Activated naive CD4-positive, alpha-beta T cell treated with anti-CD3 and anti-CD28 coated beads for 36 hours (primary cell): Measurements from ENCODE around the gene NPHP4. TPM values are rescaled to one million over a fixed set of nuclear protein-coding genes. Genes with fewer than 3 reads are reported as not detected.
"Not testable (repeated sequence)": the region's sequence is repeated elsewhere in the genome, so short reads cannot be mapped to it uniquely, and the experiment has no call there.

ENCODE experiments used
- CTCF ChIA-PET: fragments of 350-600 bp; sonication (Branson Sonifier 250); formaldehyde crosslinking; loops from one replicate; lab custom pipeline; 2021; ENCODE audit warnings: antibody characterized with exemption; lab: Charles Lee
- DNase-seq: peaks from one replicate; pipeline ENCODE4 v3.0.0-alpha.2; 2020
- H3K27ac Mint-ChIP-seq: one replicate; pipeline ENCODE4 v1.8.0; 2021; ENCODE audit warnings: mild to moderate bottlenecking, mixed read lengths
- H3K27me3 Mint-ChIP-seq: one replicate; pipeline ENCODE4 v1.8.0; 2021; ENCODE audit warnings: low read depth, mixed read lengths
- H3K36me3 Mint-ChIP-seq: one replicate; pipeline ENCODE4 v1.8.0; 2021; ENCODE audit warnings: low read depth, mixed read lengths
- H3K4me1 Mint-ChIP-seq: one replicate; pipeline ENCODE4 v1.8.0; 2021; ENCODE audit warnings: low read depth, mixed read lengths
- H3K4me3 Mint-ChIP-seq: one replicate; pipeline ENCODE4 v1.8.0; 2021; ENCODE audit warnings: mild to moderate bottlenecking, moderate library complexity, mixed read lengths
- H3K9me3 Mint-ChIP-seq: one replicate; pipeline ENCODE4 v1.8.0; 2021; ENCODE audit warnings: mixed read lengths
- intact Hi-C: fragments of 100-400 bp; cut with micrococcal nuclease; formaldehyde crosslinking; loops from one replicate; pipeline ENCODE4 v1.15.1; 2023
- total RNA-seq, 2 experiments: library from RNA; stranded (reverse); gene quantifications; one replicate each; pipeline ENCODE4 v1.2.3, GENCODE V29; 2021

The NPHP4 gene
- total RNA-seq, 2 experiments from 2014 or later: 10.7 to 11.2 TPM

- no peak overlapping the region for H3K27ac Mint-ChIP-seq
- H3K36me3 Mint-ChIP-seq: no peaks in the 10 kb centered on the region
- no peaks in the 10 kb centered on the region for H3K4me1 Mint-ChIP-seq
- intact Hi-C loops: no loop called here
- H3K4me3 Mint-ChIP-seq: no peak overlapping the region
- H3K27me3 Mint-ChIP-seq: no peaks in the 10 kb centered on the region
- CTCF ChIA-PET: no interaction called here
- H3K9me3 Mint-ChIP-seq: peaks cover under 1% of the 10 kb centered on the region
- no peak for DNase-seq
Observed at GRCh38 chr1:5863238-5863637, 129.0 kb downstream of the NPHP4 start.

GRCh38 chr1:5861871-5862825 lies 130.1 kb downstream of the NPHP4 start:
- intact Hi-C loops: no loop called here
- DNase-seq: no peak
- H3K27ac Mint-ChIP-seq: no peak overlapping the region
- no peaks in the 10 kb centered on the region for H3K36me3 Mint-ChIP-seq
- no peak overlapping the region for H3K4me3 Mint-ChIP-seq
- CTCF ChIA-PET: interaction anchor here (0.6 kb wide), 1 partner anchor 56 kb away, joined by 3 read pairs; no protein-coding TSS in a partner anchor
- no peaks in the 10 kb centered on the region for H3K9me3 Mint-ChIP-seq
- H3K4me1 Mint-ChIP-seq: no peaks in the 10 kb centered on the region
- H3K27me3 Mint-ChIP-seq: no peaks in the 10 kb centered on the region

GRCh38 chr1:5860277-5860676 lies 131.9 kb downstream of the NPHP4 start:
- DNase-seq: no peak
- Mint-ChIP-seq H3K36me3 (no peaks in the 10 kb centered on the region), H3K27me3 (no peaks in the 10 kb centered on the region), H3K4me1 (no peaks in the 10 kb centered on the region), H3K9me3 (no peaks in the 10 kb centered on the region), H3K4me3 (no peak overlapping the region), H3K27ac (no peak overlapping the region)
- CTCF ChIA-PET: no interaction called here
- intact Hi-C loops: no loop called here

GRCh38 chr1:5859766-5860165 lies 132.5 kb downstream of the NPHP4 start:
- no peaks in the 10 kb centered on the region for H3K4me1 Mint-ChIP-seq
- H3K27me3 Mint-ChIP-seq: no peaks in the 10 kb centered on the region
- no peaks in the 10 kb centered on the region for H3K36me3 Mint-ChIP-seq
- DNase-seq: no peak
- intact Hi-C loops: no loop called here
- H3K9me3 Mint-ChIP-seq: no peaks in the 10 kb centered on the region
- CTCF ChIA-PET: no interaction called here
- H3K4me3 Mint-ChIP-seq: no peak overlapping the region
- no peak overlapping the region for H3K27ac Mint-ChIP-seq

GRCh38 chr1:5858844-5859407 lies 133.3 kb downstream of the NPHP4 start:
- intact Hi-C loops: no loop called here
- Mint-ChIP-seq H3K9me3 (no peaks in the 10 kb centered on the region), H3K27me3 (no peaks in the 10 kb centered on the region), H3K4me1 (no peaks in the 10 kb centered on the region), H3K36me3 (no peaks in the 10 kb centered on the region), H3K27ac (no peak overlapping the region), H3K4me3 (no peak overlapping the region)
- no peak for DNase-seq
- CTCF ChIA-PET: no interaction called here

- Mint-ChIP-seq H3K27ac (no peak overlapping the region), H3K36me3 (no peaks in the 10 kb centered on the region), H3K27me3 (no peaks in the 10 kb centered on the region), H3K4me1 (no peaks in the 10 kb centered on the region), H3K4me3 (no peak overlapping the region), H3K9me3 (no peaks in the 10 kb centered on the region)
- CTCF ChIA-PET: interaction anchor here (0.5 kb wide), 1 partner anchor 26 kb away, joined by 3 read pairs; no protein-coding TSS in a partner anchor
- DNase-seq: no peak
- intact Hi-C loops: no loop called here
Observed at GRCh38 chr1:5858246-5858645, 134.0 kb downstream of the NPHP4 start.

GRCh38 chr1:5857508-5858090 lies 134.6 kb downstream of the NPHP4 start:
- CTCF ChIA-PET: interaction anchor here (0.5 kb wide), 1 partner anchor 26 kb away, joined by 3 read pairs; no protein-coding TSS in a partner anchor
- no peak overlapping the region for H3K27ac Mint-ChIP-seq
- no peaks in the 10 kb centered on the region for H3K4me1 Mint-ChIP-seq
- H3K36me3 Mint-ChIP-seq: no peaks in the 10 kb centered on the region
- intact Hi-C loops: no loop called here
- H3K9me3 Mint-ChIP-seq: no peaks in the 10 kb centered on the region
- H3K4me3 Mint-ChIP-seq: no peak overlapping the region
- no peak for DNase-seq
- no peaks in the 10 kb centered on the region for H3K27me3 Mint-ChIP-seq

GRCh38 chr1:5857011-5857410 lies 135.2 kb downstream of the NPHP4 start:
- Mint-ChIP-seq H3K9me3 (no peaks in the 10 kb centered on the region), H3K27ac (no peak overlapping the region), H3K27me3 (no peaks in the 10 kb centered on the region), H3K4me3 (no peak overlapping the region), H3K4me1 (no peaks in the 10 kb centered on the region), H3K36me3 (no peaks in the 10 kb centered on the region)
- intact Hi-C loops: no loop called here
- CTCF ChIA-PET: no interaction called here
- DNase-seq: no peak

- intact Hi-C loops: no loop called here
- CTCF ChIA-PET: no interaction called here
- H3K36me3 Mint-ChIP-seq: no peaks in the 10 kb centered on the region
- H3K4me3 Mint-ChIP-seq: no peak overlapping the region
- H3K27ac Mint-ChIP-seq: no peak overlapping the region
- DNase-seq: no peak
- H3K27me3 Mint-ChIP-seq: no peaks in the 10 kb centered on the region
- no peaks in the 10 kb centered on the region for H3K4me1 Mint-ChIP-seq
- no peaks in the 10 kb centered on the region for H3K9me3 Mint-ChIP-seq
Observed at GRCh38 chr1:5856246-5856815, 135.9 kb downstream of the NPHP4 start.

GRCh38 chr1:5855196-5855897 lies 136.9 kb downstream of the NPHP4 start:
- intact Hi-C loops: no loop called here
- Mint-ChIP-seq H3K36me3 (no peaks in the 10 kb centered on the region), H3K27ac (no peak overlapping the region), H3K9me3 (no peaks in the 10 kb centered on the region), H3K4me1 (no peaks in the 10 kb centered on the region), H3K27me3 (no peaks in the 10 kb centered on the region), H3K4me3 (no peak overlapping the region)
- no peak for DNase-seq
- CTCF ChIA-PET: no interaction called here

GRCh38 chr1:5854754-5855153 lies 137.5 kb downstream of the NPHP4 start:
- intact Hi-C loops: no loop called here
- H3K36me3 Mint-ChIP-seq: no peaks in the 10 kb centered on the region
- H3K9me3 Mint-ChIP-seq: no peaks in the 10 kb centered on the region
- CTCF ChIA-PET: no interaction called here
- no peaks in the 10 kb centered on the region for H3K27me3 Mint-ChIP-seq
- no peak overlapping the region for H3K4me3 Mint-ChIP-seq
- no peak overlapping the region for H3K27ac Mint-ChIP-seq
- no peaks in the 10 kb centered on the region for H3K4me1 Mint-ChIP-seq
- DNase-seq: no peak

GRCh38 chr1:5853858-5854257 lies 138.4 kb downstream of the NPHP4 start:
- CTCF ChIA-PET, H3K9me3 Mint-ChIP-seq, H3K27me3 Mint-ChIP-seq, DNase-seq, intact Hi-C loops, H3K27ac Mint-ChIP-seq, H3K4me1 Mint-ChIP-seq, H3K4me3 Mint-ChIP-seq, H3K36me3 Mint-ChIP-seq: not testable (repeated sequence)
